ENCODE measurements around the gene CEACAM16.

GRCh38 chr19:44741258-44741731 lies 42.3 kb downstream of the CEACAM16 start:
- TF ChIP-seq FOXK2 (IDR thresholded peaks at IDR 0.05) (no peak), TARDBP (IDR thresholded peaks at IDR 0.05) (no peak), BHLHE40 (IDR thresholded peaks at IDR 0.05; ENCODE audit: borderline replicate concordance) (no peak), FOXM1 (IDR thresholded peaks at IDR 0.05; ENCODE audit: borderline replicate concordance) (no peak), CTBP1 (IDR thresholded peaks at IDR 0.05; ENCODE audit: borderline replicate concordance) (no peak)

Data from HEK293T (cell line).